Measurements from ENCODE around the gene FHIP2A. TPM values are rescaled to one million over a fixed set of nuclear protein-coding genes. Genes with fewer than 3 reads are reported as not detected.

The FHIP2A gene
- total and polyA plus RNA-seq, 9 donors, result 11.9 to 40.3 (median 31.6) TPM

GRCh38 chr10:114821915-114822443 is 399 bp downstream of the FHIP2A start:
- Histone ChIP-seq H3K4me1 (ENCODE audit: insufficient read depth) (peaks cover 9% of the 10 kb centered on the region), H3K27ac (peak overlapping the region; percentile 97 to 99), H3K4me3 (peak overlapping the region; percentile 78), H3K27me3 (no peaks in the 10 kb centered on the region), H3K36me3 (no peaks in the 10 kb centered on the region), H3K9me3 (no peaks in the 10 kb centered on the region)
- WGBS, 3 donors, result 0 to 1% (median 1%) methylated on average over 15 to 60 of the region's 60 CpGs
- DNase-seq, result peak in 2 of 5 donors; percentile 32 to 47
- TF ChIP-seq CTCF (IDR thresholded peaks at IDR 0.05) (no peak), EP300 (IDR thresholded peaks at IDR 0.05) (no peak), POLR2A (IDR thresholded peaks at IDR 0.05) (no peak)
- intact Hi-C loops (cut with DNase I), result no loop called here

- Histone ChIP-seq H3K27me3 (no peaks in the 10 kb centered on the region), H3K4me1 (ENCODE audit: insufficient read depth) (peaks cover 9% of the 10 kb centered on the region), H3K27ac (peak overlapping the region; percentile 97 to 99), H3K9me3 (no peaks in the 10 kb centered on the region), H3K36me3 (no peaks in the 10 kb centered on the region), H3K4me3 (peak overlapping the region; percentile 78)
- TF ChIP-seq POLR2A (IDR thresholded peaks at IDR 0.05), result no peak
- TF ChIP-seq EP300 (IDR thresholded peaks at IDR 0.05), result no peak
- no peak for TF ChIP-seq CTCF (IDR thresholded peaks at IDR 0.05)
- WGBS, 3 donors, result 0 to 1% (median 0%) methylated on average over 22 of the region's 22 CpGs
- intact Hi-C loops (cut with DNase I), result no loop called here
- DNase-seq, result peak; percentile 31 to 64 (median 39)
Observed at GRCh38 chr10:114822444-114823076, 980 bp downstream of the FHIP2A start.

- H3K4me3 ChIP-seq, result peak overlapping the region; percentile 78
- H3K27me3 ChIP-seq, result no peaks in the 10 kb centered on the region
- intact Hi-C loops (cut with DNase I), result no loop called here
- WGBS, 3 donors, result 1 to 2% (median 1%) methylated on average over 2 of the region's 2 CpGs
- H3K4me1 ChIP-seq (ENCODE audit: insufficient read depth), result peaks cover 9% of the 10 kb centered on the region
- H3K9me3 ChIP-seq, result no peaks in the 10 kb centered on the region
- no peak for DNase-seq
- peak overlapping the region in 1 of 2 donors; percentile 97 for H3K27ac ChIP-seq
- TF ChIP-seq CTCF (IDR thresholded peaks at IDR 0.05) (no peak), POLR2A (IDR thresholded peaks at IDR 0.05) (no peak), EP300 (IDR thresholded peaks at IDR 0.05) (no peak)
- no peaks in the 10 kb centered on the region for H3K36me3 ChIP-seq
Observed at GRCh38 chr10:114823077-114823463, 1.5 kb downstream of the FHIP2A start.

- H3K4me1 ChIP-seq (ENCODE audit: insufficient read depth), result peaks cover 11% of the 10 kb centered on the region
Observed at GRCh38 chr10:114824391-114824790, 2.8 kb downstream of the FHIP2A start.

More at GRCh38 chr10:114824391-114824790, 2.8 kb downstream of the FHIP2A start:
- Histone ChIP-seq H3K36me3 (no peaks in the 10 kb centered on the region), H3K27me3 (no peaks in the 10 kb centered on the region), H3K9me3 (no peaks in the 10 kb centered on the region), H3K4me3 (peak overlapping the region; percentile 2), H3K27ac (peak overlapping the region in 1 of 2 donors; percentile 10)
- intact Hi-C loops (cut with DNase I), result no loop called here
- TF ChIP-seq CTCF (IDR thresholded peaks at IDR 0.05), result no peak
- no peak for TF ChIP-seq EP300 (IDR thresholded peaks at IDR 0.05)
- TF ChIP-seq POLR2A (IDR thresholded peaks at IDR 0.05), result no peak
- DNase-seq, result no peak
- WGBS, 3 donors, result 5 to 20% (median 20%) methylated on average over 1 of the region's 1 CpG
